Measurements from ENCODE around the gene TMC5. TPM values are rescaled to one million over a fixed set of nuclear protein-coding genes. Genes with fewer than 3 reads are reported as not detected.

Gene TMC5, protein sequence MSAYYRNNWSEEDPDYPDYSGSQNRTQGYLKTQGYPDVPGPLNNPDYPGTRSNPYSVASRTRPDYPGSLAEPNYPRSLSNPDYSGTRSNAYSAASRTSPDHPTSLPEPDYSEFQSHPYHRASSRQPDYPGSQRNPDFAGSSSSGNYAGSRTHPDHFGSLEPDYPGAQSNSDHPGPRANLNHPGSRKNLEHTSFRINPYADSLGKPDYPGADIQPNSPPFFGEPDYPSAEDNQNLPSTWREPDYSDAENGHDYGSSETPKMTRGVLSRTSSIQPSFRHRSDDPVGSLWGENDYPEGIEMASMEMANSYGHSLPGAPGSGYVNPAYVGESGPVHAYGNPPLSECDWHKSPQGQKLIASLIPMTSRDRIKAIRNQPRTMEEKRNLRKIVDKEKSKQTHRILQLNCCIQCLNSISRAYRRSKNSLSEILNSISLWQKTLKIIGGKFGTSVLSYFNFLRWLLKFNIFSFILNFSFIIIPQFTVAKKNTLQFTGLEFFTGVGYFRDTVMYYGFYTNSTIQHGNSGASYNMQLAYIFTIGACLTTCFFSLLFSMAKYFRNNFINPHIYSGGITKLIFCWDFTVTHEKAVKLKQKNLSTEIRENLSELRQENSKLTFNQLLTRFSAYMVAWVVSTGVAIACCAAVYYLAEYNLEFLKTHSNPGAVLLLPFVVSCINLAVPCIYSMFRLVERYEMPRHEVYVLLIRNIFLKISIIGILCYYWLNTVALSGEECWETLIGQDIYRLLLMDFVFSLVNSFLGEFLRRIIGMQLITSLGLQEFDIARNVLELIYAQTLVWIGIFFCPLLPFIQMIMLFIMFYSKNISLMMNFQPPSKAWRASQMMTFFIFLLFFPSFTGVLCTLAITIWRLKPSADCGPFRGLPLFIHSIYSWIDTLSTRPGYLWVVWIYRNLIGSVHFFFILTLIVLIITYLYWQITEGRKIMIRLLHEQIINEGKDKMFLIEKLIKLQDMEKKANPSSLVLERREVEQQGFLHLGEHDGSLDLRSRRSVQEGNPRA
- total RNA-seq (2021; fragmentation: NEBNext Ultra II Directional; extraction: Animal tissue kit (Norgen Biotek cat#: 25700)) (1.8 and 3.9 TPM in 2 replicates), polyA plus RNA-seq (2011; rRNA removed) (1.1 and 1.6 TPM in 2 replicates), polyA minus RNA-seq (2011; rRNA and poly(A)+ RNA removed) (2.7 and 3.3 TPM in 2 replicates)
- polyA plus RNA-seq (2011; cell fraction: cytosol; rRNA removed), result 1.1 TPM
- 1.5 TPM for polyA plus RNA-seq (2011; cell fraction: nucleus; rRNA removed)
- polyA plus RNA-seq (2012, experiment 1 of 2), result 0.95 to 2.5 TPM (median 1.8 TPM) in 4 replicates
- polyA plus RNA-seq (2012, experiment 2 of 2), result 0.20 TPM
- polyA plus RNA-seq (2013, experiment 1 of 2), result 3.9 TPM
- 5.4 TPM for polyA plus RNA-seq (2013, experiment 2 of 2)
- 0.88 TPM for polyA minus RNA-seq (2011; cell fraction: cytosol; rRNA and poly(A)+ RNA removed)
- 1.4 TPM for polyA minus RNA-seq (2011; cell fraction: nucleus; rRNA and poly(A)+ RNA removed)
- long read RNA-seq, experiment 1, partial matches to known transcripts, result 2 of 3 reads
- long read RNA-seq, experiment 1, other reads (novel, unspliced or antisense), result 1 of 3 reads
- long read RNA-seq, experiment 2, result 0 reads

- Histone ChIP-seq H3K4ac (replicated peaks; ENCODE audit: insufficient read length, low read depth, low read length) (no peak within 1 kb of the TSS), H3K23me2 (ENCODE audit: low read depth, low read length) (peaks cover 2% of the 10 kb centered on the region; the same call in 1 of the 2 replicates), H3K79me2 (ENCODE audit: control insufficient read depth in 1 of 2, insufficient read depth in 2 of 2, low read length in 2 of 2) (no peaks in the 10 kb centered on the region), H3K23ac (ENCODE audit: insufficient read length) (no peak within 1 kb of the TSS), H3K27me3 (replicated peaks in 1 of 4; ENCODE audit: control insufficient read depth in 3 of 4, extremely low read depth in 1 of 4, insufficient read depth in 3 of 4, low read length in 3 of 4) (no peaks in the 10 kb centered on the region), H4K8ac (ENCODE audit: extremely low read depth, insufficient read depth, low read length) (no peak within 1 kb of the TSS), H3K27ac (ENCODE audit: low read depth, low read length) (no peak within 1 kb of the TSS), H3K79me1 (ENCODE audit: low read depth, low read length) (no peaks in the 10 kb centered on the region; the same call in 1 of the 2 replicates), H4K5ac (ENCODE audit: insufficient read length, low read depth, low read length) (no peak within 1 kb of the TSS), H2BK12ac (ENCODE audit: low read depth, low read length) (no peak within 1 kb of the TSS), H3K9ac (replicated peaks in 1 of 4; ENCODE audit: extremely low read depth in 1 of 4, low read depth in 3 of 4, low read length in 3 of 4) (no peak within 1 kb of the TSS), H3K18ac (ENCODE audit: extremely low read depth, low read length) (no peak within 1 kb of the TSS), H3K9me3 (ENCODE audit: insufficient read depth in 2 of 2, low read depth in 1 of 2, low read length in 1 of 2) (no peaks in the 10 kb centered on the region), H4K91ac (replicated peaks; ENCODE audit: insufficient read length, low read length) (no peak within 1 kb of the TSS), H2BK120ac (replicated peaks; ENCODE audit: low read depth, low read length) (no peak within 1 kb of the TSS), H4K20me1 (replicated peaks in 1 of 2; ENCODE audit: control insufficient read depth in 1 of 2, insufficient read depth in 2 of 2, low read length in 2 of 2) (no peaks in the 10 kb centered on the region), H2BK5ac (ENCODE audit: low read depth, low read length) (no peak within 1 kb of the TSS), H2AFZ (ENCODE audit: low read length) (0 out of 2 replicates have a peak within 1 kb of the TSS, but pooled peaks have one; percentile 24), H2AK5ac (ENCODE audit: low read depth, low read length) (no peak within 1 kb of the TSS), H3K4me2 (ENCODE audit: insufficient read depth in 1 of 2, low read depth in 2 of 2, low read length in 2 of 2) (no peak within 1 kb of the TSS), H3K4me1 (replicated peaks in 1 of 4; ENCODE audit: control insufficient read depth in 3 of 4, insufficient read depth in 4 of 4, low read length in 3 of 4) (no peaks in the 10 kb centered on the region; a peak in 1 of 7 replicates), H3K56ac (replicated peaks; ENCODE audit: insufficient read length, low read depth, low read length) (no peak within 1 kb of the TSS), H3K14ac (ENCODE audit: insufficient read length) (no peak within 1 kb of the TSS), H3K36me3 (ENCODE audit: control insufficient read depth in 2 of 4, insufficient read depth in 4 of 4, low read length in 3 of 4) (no peaks in the 10 kb centered on the region; a peak in 1 of 8 replicates), H3K4me3 (ENCODE audit: extremely low read depth in 1 of 4, insufficient read depth in 2 of 4, low read depth in 3 of 4, low read length in 4 of 4) (no peak within 1 kb of the TSS), H2BK20ac (ENCODE audit: low read length) (no peak within 1 kb of the TSS), H2BK15ac (ENCODE audit: low read length) (no peak within 1 kb of the TSS)
- TF ChIP-seq BACH1 (IDR thresholded peaks at IDR 0.05; ENCODE audit: low read length) (no peak), SAP30 (IDR thresholded peaks at IDR 0.05; ENCODE audit: insufficient read depth, insufficient replicate concordance, low read length) (no peak), E2F6 (IDR thresholded peaks at IDR 0.05) (peak; percentile 52; the same call in 1 of the 2 replicates)
- CTCF ChIA-PET (ENCODE audit: partially characterized antibody), result interaction anchor here (0.6 to 1.7 kb wide), 5 partner anchors 11 to 84 kb away, joined by 3 to 6 read pairs (median 3); no protein-coding TSS in a partner anchor
- DNase-seq (ENCODE audit: low read depth in 1 of 2, low spot score in 2 of 2), result no peak
- no peak for FAIRE-seq
- POLR2A ChIA-PET (ENCODE audit: partially characterized antibody), result interaction anchor here (1.2 to 1.6 kb wide), 2 partner anchors 11 to 14 kb away, joined by 3 to 4 read pairs; no protein-coding TSS in a partner anchor
- WGBS, 2 experiments (ENCODE audit: extremely low coverage in 1 of 2, insufficient coverage in 1 of 2, insufficient read length in 1 of 2, insufficient replicate concordance in 2 of 2, low coverage in 1 of 2, low lambda C conversion rate in 2 of 2, missing lambda C conversion rate in 1 of 2), result 90% methylated on average over 12 of the region's 12 CpGs; no CpG with 5 or more reads in 1 of the 2 experiments
Measured at GRCh38 chr16:19417640-19418039, at the start of gene TMC5. TSS of gene TMC5 (plus strand) at chr16:19417883. CDS start at chr16:19440039, 22,156 bp downstream.
